HepG2 (cell line): ENCODE results near the gene FAM163B. TPM values are rescaled to one million over a fixed set of nuclear protein-coding genes. Genes with fewer than 3 reads are reported as not detected.

Experiments used
- HOXA7 ChIP-seq: sonication (generic); formaldehyde crosslinking; IDR thresholded peaks from 2 replicates; pipeline ENCODE4 v1.8.1; 2022; ENCODE audit warnings: mild to moderate bottlenecking, missing genetic modification reagents, moderate library complexity
- JUNB ChIP-seq: sonication (generic); formaldehyde crosslinking; IDR thresholded peaks from 2 replicates; pipeline ENCODE4 v1.8.0; 2022; ENCODE audit warnings: missing genetic modification reagents, mild to moderate bottlenecking, borderline replicate concordance
- ZNF3 ChIP-seq: IDR thresholded peaks from 2 replicates; pipeline ENCODE4 v1.7.0; 2017; ENCODE audit warnings: inconsistent platforms
- ZNF329 ChIP-seq: sonication (generic); formaldehyde crosslinking; IDR thresholded peaks from 2 replicates; pipeline ENCODE4 v1.9.0; 2021; ENCODE audit warnings: low read depth, mild to moderate bottlenecking, missing genetic modification reagents
- ZNF430 ChIP-seq: sonication (generic); formaldehyde crosslinking; IDR thresholded peaks from 2 replicates; pipeline ENCODE4 v1.9.0; 2021; ENCODE audit warnings: mild to moderate bottlenecking, missing genetic modification reagents
- ZNF574 ChIP-seq: sonication (generic); formaldehyde crosslinking; IDR thresholded peaks from 2 replicates; pipeline ENCODE4 v1.4.0; 2020; ENCODE audit warnings: missing genetic modification reagents
- polyA plus RNA-seq, 8 experiments: library from polyadenylated mRNA; depleted of rRNA in 3 of 8; stranded (reverse) in 7 of 8; unstranded in 1 of 8; fragments of >200 nt; fragmentation: Illumina TruSeq in 4 of 8; extraction: Trizol in 4 of 8; gene quantifications; 2 replicates each; pipeline versions ENCODE4 v1.2.1 to v1.2.3, GENCODE V29; 2011 to 2016; ENCODE audit warnings: low read depth in 4 of 8, missing spikeins in 1 of 8, mixed read lengths in 1 of 8; ENCODE audit not compliant: insufficient read depth in 1 of 8
- total RNA-seq, 5 experiments: library from RNA; depleted of rRNA; stranded (reverse); fragments of >200 nt; fragmentation: Illumina TruSeq; extraction: Trizol; gene quantifications; 2 replicates each; pipeline ENCODE4 v1.2.3, GENCODE V29; 2016; ENCODE audit warnings: low read depth in 1 of 5
- TF ChIP-seq, protein P1 (sequence below): sonication (generic); formaldehyde crosslinking; IDR thresholded peaks from one replicate; pipeline ENCODE4 v1.5.1; 2020; ENCODE audit warnings: mild to moderate bottlenecking, missing genetic modification reagents; ENCODE audit errors: not compliant biosample characterization
- TF ChIP-seq, protein P2 (sequence below): sonication (generic); formaldehyde crosslinking; IDR thresholded peaks from 2 replicates; pipeline ENCODE4 v1.4.0; 2020; ENCODE audit warnings: missing genetic modification reagents, borderline replicate concordance

FAM163B gene
- total and polyA plus RNA-seq, 2 of the 13 experiments (the other 11 are each of a cell fraction or from before 2014, with no cell fraction given) = not detected

DNA sequence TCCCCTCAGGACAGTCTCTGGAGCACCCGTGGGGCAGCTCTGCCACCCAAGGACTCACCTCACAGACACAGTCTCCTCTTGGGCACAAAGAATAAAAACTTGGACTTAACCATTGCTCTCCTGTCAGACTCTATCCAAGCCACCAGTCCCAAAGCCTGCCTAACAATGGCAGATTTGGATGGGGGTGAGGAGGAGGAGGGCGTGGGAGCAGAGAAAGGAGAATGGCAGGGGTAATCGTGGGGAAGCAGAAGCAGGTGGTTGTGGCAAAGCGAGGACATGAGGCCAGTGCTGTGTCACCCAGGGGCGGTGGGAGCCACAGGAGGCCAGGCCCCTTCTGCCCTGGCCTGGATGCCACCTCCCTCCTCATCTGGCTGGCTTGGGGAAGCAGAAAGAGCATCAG, 5.5 kb upstream of the FAM163B start (continued):
- TF ChIP-seq, protein P1, sequence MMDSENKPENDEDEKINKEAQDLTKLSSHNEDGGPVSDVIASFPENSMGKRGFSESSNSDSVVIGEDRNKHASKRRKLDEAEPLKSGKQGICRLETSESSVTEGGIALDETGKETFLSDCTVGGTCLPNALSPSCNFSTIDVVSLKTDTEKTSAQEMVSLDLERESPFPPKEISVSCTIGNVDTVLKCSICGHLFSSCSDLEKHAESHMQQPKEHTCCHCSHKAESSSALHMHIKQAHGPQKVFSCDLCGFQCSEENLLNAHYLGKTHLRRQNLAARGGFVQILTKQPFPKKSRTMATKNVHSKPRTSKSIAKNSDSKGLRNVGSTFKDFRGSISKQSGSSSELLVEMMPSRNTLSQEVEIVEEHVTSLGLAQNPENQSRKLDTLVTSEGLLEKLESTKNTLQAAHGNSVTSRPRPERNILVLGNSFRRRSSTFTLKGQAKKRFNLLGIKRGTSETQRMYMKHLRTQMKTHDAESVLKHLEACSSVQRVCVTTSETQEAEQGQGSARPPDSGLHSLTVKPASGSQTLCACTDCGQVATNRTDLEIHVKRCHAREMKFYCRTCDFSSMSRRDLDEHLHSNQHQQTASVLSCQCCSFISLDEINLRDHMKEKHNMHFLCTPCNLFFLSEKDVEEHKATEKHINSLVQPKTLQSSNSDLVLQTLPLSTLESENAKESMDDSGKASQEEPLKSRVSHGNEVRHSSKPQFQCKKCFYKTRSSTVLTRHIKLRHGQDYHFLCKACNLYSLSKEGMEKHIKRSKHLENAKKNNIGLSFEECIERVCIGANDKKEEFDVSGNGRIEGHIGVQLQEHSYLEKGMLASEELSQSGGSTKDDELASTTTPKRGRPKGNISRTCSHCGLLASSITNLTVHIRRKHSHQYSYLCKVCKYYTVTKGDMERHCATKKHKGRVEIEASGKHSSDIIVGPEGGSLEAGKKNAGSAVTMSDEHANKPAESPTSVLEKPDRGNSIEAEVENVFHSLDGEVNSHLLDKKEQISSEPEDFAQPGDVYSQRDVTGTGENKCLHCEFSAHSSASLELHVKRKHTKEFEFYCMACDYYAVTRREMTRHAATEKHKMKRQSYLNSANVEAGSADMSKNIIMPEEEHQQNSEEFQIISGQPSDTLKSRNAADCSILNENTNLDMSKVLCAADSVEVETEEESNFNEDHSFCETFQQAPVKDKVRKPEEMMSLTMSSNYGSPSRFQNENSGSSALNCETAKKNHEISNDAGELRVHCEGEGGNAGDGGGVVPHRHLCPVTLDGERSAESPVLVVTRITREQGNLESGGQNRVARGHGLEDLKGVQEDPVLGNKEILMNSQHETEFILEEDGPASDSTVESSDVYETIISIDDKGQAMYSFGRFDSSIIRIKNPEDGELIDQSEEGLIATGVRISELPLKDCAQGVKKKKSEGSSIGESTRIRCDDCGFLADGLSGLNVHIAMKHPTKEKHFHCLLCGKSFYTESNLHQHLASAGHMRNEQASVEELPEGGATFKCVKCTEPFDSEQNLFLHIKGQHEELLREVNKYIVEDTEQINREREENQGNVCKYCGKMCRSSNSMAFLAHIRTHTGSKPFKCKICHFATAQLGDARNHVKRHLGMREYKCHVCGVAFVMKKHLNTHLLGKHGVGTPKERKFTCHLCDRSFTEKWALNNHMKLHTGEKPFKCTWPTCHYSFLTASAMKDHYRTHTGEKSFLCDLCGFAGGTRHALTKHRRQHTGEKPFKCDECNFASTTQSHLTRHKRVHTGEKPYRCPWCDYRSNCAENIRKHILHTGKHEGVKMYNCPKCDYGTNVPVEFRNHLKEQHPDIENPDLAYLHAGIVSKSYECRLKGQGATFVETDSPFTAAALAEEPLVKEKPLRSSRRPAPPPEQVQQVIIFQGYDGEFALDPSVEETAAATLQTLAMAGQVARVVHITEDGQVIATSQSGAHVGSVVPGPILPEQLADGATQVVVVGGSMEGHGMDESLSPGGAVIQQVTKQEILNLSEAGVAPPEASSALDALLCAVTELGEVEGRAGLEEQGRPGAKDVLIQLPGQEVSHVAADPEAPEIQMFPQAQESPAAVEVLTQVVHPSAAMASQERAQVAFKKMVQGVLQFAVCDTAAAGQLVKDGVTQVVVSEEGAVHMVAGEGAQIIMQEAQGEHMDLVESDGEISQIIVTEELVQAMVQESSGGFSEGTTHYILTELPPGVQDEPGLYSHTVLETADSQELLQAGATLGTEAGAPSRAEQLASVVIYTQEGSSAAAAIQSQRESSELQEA = no peak
- TF ChIP-seq HOXA7 (CRISPR knock-in tag) (no peak), ZNF3 (CRISPR knock-in tag) (no peak), JUNB (CRISPR knock-in tag) (no peak), ZNF329 (no peak), ZNF430 (CRISPR knock-in tag) (no peak), ZNF574 (CRISPR knock-in tag) (no peak)
- TF ChIP-seq, protein P2, sequence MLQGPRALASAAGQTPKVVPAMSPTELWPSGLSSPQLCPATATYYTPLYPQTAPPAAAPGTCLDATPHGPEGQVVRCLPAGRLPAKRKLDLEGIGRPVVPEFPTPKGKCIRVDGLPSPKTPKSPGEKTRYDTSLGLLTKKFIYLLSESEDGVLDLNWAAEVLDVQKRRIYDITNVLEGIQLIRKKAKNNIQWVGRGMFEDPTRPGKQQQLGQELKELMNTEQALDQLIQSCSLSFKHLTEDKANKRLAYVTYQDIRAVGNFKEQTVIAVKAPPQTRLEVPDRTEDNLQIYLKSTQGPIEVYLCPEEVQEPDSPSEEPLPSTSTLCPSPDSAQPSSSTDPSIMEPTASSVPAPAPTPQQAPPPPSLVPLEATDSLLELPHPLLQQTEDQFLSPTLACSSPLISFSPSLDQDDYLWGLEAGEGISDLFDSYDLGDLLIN (CRISPR knock-in tag) = no peak
- TF ChIP-seq, all 625 proteins: peak for 0
